Left ventricle myocardium inferior (tissue), 1 donor: ENCODE measurements around the gene LNPK. TPM values are rescaled to one million over a fixed set of nuclear protein-coding genes. Genes with fewer than 3 reads are reported as not detected.

ENCODE experiments used
- DNase-seq: peaks from one replicate; pipeline ENCODE4 v3.0.0-alpha.2; 2020
- H3K27ac ChIP-seq: fragments of 200-600 bp; replicated peaks from 2 replicates; pipeline ENCODE4 v1.8.0; 2021
- H3K27me3 ChIP-seq: fragments of 200-600 bp; 2 replicates; pipeline ENCODE4 v1.8.0; 2021; ENCODE audit warnings: low read depth
- H3K36me3 ChIP-seq: fragments of 200-600 bp; 2 replicates; pipeline ENCODE4 v1.8.0; 2021
- H3K4me1 ChIP-seq: fragments of 200-600 bp; 2 replicates; pipeline ENCODE4 v1.8.0; 2021
- H3K4me3 ChIP-seq: fragments of 200-600 bp; 2 replicates; pipeline ENCODE4 v1.8.0; 2021; ENCODE audit warnings: mild to moderate bottlenecking, moderate library complexity
- H3K9me3 ChIP-seq: fragments of 200-600 bp; replicated peaks from 2 replicates; pipeline ENCODE4 v1.8.0; 2021
- intact Hi-C: fragments of 100-400 bp; cut with micrococcal nuclease; formaldehyde crosslinking; loops from one replicate; pipeline ENCODE4 v1.11.0; 2022
- total RNA-seq: library from RNA; stranded (reverse); fragmentation: NEBNext Ultra II Directional; extraction: Animal tissue kit (Norgen Biotek cat#: 25700); gene quantifications from one replicate; pipeline ENCODE4 v1.2.1, GENCODE V29; 2021
- TF ChIP-seq, protein P1 (sequence below): fragments of 200-600 bp; IDR thresholded peaks from 2 replicates; pipeline ENCODE4 v1.8.0; 2021; ENCODE audit warnings: antibody characterized with exemption, mild to moderate bottlenecking, borderline replicate concordance
- donor health status: DM: no; HTN: yes; CAD: no; lungs with severe emphysema.

LNPK gene
- total RNA-seq, 1 donor from 2014 or later, result 42.3 TPM

DNA sequence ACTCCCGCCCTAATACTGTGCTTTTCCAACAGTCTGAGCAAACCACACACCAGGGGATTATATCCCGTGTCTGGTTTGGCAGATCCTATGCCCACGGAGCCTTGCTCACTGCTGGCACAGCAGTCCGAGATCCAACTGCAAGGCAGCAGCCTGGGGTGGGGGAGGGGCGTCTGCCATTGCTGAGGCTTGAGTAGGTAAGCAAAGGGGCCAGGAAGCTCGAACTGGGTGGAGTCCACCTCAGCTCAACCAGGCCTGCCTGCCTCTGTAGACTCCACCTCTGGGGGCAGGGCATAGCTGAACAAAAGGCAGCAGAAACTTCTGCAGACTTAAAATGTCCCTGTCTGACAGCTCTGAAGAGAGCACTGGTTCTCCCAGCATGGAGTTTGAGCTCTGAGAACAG, 44.2 kb downstream of the LNPK start:
- TF ChIP-seq, protein P1, sequence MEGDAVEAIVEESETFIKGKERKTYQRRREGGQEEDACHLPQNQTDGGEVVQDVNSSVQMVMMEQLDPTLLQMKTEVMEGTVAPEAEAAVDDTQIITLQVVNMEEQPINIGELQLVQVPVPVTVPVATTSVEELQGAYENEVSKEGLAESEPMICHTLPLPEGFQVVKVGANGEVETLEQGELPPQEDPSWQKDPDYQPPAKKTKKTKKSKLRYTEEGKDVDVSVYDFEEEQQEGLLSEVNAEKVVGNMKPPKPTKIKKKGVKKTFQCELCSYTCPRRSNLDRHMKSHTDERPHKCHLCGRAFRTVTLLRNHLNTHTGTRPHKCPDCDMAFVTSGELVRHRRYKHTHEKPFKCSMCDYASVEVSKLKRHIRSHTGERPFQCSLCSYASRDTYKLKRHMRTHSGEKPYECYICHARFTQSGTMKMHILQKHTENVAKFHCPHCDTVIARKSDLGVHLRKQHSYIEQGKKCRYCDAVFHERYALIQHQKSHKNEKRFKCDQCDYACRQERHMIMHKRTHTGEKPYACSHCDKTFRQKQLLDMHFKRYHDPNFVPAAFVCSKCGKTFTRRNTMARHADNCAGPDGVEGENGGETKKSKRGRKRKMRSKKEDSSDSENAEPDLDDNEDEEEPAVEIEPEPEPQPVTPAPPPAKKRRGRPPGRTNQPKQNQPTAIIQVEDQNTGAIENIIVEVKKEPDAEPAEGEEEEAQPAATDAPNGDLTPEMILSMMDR, result no peak
- intact Hi-C loops, result no loop called here
- Histone ChIP-seq H3K9me3 (peaks cover 8% of the 10 kb centered on the region), H3K36me3 (peaks cover 29% of the 10 kb centered on the region), H3K27me3 (no peaks in the 10 kb centered on the region), H3K27ac (no peak overlapping the region), H3K4me3 (no peak overlapping the region), H3K4me1 (no peaks in the 10 kb centered on the region)
- no peak for DNase-seq

DNA sequence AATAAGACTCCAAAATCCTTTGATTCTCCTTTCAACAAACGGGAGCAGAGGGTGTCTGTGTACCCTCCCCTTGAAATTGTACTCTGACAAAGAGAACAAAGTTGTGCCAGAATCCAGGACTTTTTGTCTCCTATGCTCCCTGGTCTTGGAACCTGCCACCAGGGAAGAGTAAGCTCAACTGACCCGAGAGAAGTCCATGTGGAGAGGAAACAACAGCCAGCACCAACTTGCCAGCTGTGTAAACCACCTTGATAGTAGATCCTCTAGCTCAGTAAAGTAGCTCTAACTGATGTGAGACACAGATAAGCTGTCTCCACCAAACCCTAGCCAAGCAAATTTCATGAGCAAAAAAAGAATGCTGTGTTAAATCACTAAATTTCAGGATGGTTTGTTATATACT, 46.9 kb downstream of the LNPK start:
- no peaks in the 10 kb centered on the region for H3K9me3 ChIP-seq
- H3K27me3 ChIP-seq, result no peaks in the 10 kb centered on the region
- intact Hi-C loops, result no loop called here
- TF ChIP-seq, protein P1, result no peak
- H3K4me1 ChIP-seq, result no peaks in the 10 kb centered on the region
- peaks cover 26% of the 10 kb centered on the region for H3K36me3 ChIP-seq
- H3K27ac ChIP-seq, result no peak overlapping the region
- no peak for DNase-seq
- H3K4me3 ChIP-seq, result no peak overlapping the region

- no peaks in the 10 kb centered on the region for H3K9me3 ChIP-seq
- DNase-seq, result no peak
- H3K4me1 ChIP-seq, result no peaks in the 10 kb centered on the region
- no peak overlapping the region for H3K4me3 ChIP-seq
- TF ChIP-seq, protein P1, result no peak
- H3K27ac ChIP-seq, result no peak overlapping the region
- intact Hi-C loops, result no loop called here
- H3K36me3 ChIP-seq, result peaks cover 9% of the 10 kb centered on the region
- no peaks in the 10 kb centered on the region for H3K27me3 ChIP-seq
Measured at GRCh38 chr2:175950512-175950911, 51.6 kb downstream of the LNPK start.

DNA sequence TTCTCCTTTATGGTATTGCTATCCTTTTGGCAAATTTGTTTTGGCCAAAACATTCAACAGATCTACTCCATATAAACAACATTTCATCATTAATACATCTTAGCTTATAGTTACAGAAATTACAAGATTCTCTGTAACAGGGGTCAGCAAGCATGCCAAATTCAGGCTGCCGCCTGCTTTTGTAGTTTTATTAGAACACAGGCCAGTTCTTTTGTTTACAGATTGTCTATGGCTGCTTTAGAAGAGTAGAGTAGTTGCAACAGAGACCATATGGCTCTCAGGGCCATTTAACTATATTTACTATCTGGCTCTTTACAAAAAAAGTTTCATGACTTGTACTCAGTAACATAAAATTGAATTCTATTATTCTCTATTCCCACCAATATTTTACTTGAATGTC, 53.9 kb downstream of the LNPK start:
- no peaks in the 10 kb centered on the region for H3K9me3 ChIP-seq
- TF ChIP-seq, protein P1, result no peak
- no peak overlapping the region for H3K27ac ChIP-seq
- H3K4me1 ChIP-seq, result no peaks in the 10 kb centered on the region
- no peaks in the 10 kb centered on the region for H3K27me3 ChIP-seq
- no peak overlapping the region for H3K4me3 ChIP-seq
- intact Hi-C loops, result no loop called here
- no peak for DNase-seq
- peaks cover 20% of the 10 kb centered on the region for H3K36me3 ChIP-seq

- peaks cover 3% of the 10 kb centered on the region for H3K9me3 ChIP-seq
- H3K36me3 ChIP-seq, result peaks cover 28% of the 10 kb centered on the region
- no peak overlapping the region for H3K27ac ChIP-seq
- DNase-seq, result no peak
- H3K4me1 ChIP-seq, result no peaks in the 10 kb centered on the region
- no peaks in the 10 kb centered on the region for H3K27me3 ChIP-seq
- intact Hi-C loops, result no loop called here
- H3K4me3 ChIP-seq, result no peak overlapping the region
- TF ChIP-seq, protein P1, result no peak
Measured at GRCh38 chr2:175947073-175947472, 55.0 kb downstream of the LNPK start.

GRCh38 chr2:175941699-175942098, 60.4 kb downstream of the LNPK start:
- no peaks in the 10 kb centered on the region for H3K27me3 ChIP-seq
- intact Hi-C loops, result no loop called here
- H3K9me3 ChIP-seq, result peaks cover 10% of the 10 kb centered on the region
- H3K27ac ChIP-seq, result no peak overlapping the region
- no peak for DNase-seq
- no peaks in the 10 kb centered on the region for H3K4me1 ChIP-seq
- peaks cover 66% of the 10 kb centered on the region for H3K36me3 ChIP-seq
- no peak overlapping the region for H3K4me3 ChIP-seq
- TF ChIP-seq, protein P1, result no peak
